Fibroblast of the conjunctiva (primary cell): ENCODE measurements around the gene RAF1.
"Not testable (repeated sequence)": the region's sequence is repeated elsewhere in the genome, so short reads cannot be mapped to it uniquely, and the experiment has no call there.

Source experiments
- DNase-seq: peaks from one replicate; pipeline ENCODE4 v3.0.0-alpha.2; 2010; ENCODE audit warnings: low read depth

RAF1 gene

DNA sequence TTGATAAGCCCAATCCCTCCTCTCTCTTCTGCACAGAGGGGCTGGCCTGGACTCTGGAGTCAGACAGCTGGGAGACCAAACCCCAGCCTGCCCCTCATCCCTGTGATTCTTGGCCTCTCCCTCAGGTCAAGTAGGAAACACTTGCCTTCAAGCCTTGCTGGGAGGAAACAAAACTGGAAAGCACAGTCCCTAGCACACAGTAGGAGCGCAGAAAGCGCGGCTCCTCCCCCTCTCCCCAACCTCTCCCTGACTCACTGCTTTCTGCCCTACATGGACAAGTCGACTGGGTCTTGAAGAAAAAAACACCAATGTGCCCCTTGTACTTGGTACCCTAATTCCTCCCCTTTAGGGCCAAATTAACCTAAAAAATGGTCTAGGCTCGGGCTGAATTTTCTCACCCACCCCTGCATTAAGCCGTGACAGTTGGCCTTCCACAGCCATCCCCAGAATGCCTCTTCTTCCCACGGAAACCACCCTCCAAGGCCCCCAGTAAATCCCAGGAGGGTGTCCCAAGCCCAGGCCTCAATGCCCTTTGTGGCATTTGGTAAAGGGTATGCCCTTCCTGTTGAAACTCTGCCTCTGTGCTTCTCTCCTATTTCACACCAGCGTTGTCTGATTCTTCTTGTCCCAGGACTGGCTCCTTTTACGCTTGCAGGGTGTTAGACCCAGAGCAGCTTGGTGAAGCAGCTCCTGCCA lies 11.3 kb upstream of the RAF1 start:
- DNase-seq = no peak

DNA sequence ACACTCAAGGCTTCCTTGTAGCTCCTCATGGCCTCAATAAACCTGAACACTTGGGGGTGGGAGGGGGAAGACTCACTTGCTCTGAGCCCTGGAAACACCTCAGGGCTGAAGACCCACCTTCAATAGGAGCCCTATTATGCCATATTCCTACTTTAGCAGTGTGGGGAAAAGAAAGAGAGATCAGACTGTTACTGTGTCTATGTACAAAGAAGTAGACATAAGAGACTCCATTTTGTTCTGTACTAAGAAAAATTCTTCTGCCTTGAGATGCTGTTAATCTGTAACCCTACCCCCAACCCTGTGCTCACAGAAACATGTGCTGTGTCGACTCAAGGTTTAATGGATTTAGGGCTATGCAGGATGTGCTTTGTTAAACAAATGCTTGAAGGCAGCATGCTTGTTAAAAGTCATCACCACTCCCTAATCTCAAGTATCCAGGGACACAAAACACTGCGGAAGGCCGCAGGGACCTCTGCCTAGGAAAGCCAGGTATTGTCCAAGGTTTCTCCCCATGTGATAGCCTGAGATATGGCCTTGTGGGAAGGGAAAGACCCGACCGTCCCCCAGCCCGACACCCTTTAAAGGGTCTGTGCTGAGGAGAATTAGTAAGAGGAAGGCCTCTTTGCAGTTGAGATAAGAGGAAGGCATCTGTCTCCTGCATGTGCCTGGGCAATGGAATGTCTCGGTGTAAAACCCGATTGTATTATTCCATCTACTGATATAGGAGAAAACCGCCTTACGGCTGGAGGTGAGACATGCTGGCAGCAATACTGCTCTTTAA lies 10.2 kb upstream of the RAF1 start:
- DNase-seq = not testable (repeated sequence)

DNA sequence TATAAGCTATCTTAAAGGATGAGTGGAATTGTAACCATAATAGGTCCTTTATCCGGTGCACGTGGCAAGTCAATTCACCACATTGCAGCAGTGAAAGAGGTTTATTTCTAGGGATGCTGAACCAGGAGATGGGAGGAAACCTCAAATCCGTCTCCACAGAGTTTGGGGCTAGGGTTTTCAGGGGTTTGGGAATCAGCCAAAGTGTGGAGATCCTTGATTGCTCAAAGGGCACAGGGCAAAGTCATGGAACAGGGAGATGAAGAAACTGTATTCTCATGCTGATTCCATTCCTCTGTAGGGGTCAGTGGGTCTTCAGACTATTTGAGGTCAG lies 7.2 kb upstream of the RAF1 start:
- DNase-seq = no peak

DNA sequence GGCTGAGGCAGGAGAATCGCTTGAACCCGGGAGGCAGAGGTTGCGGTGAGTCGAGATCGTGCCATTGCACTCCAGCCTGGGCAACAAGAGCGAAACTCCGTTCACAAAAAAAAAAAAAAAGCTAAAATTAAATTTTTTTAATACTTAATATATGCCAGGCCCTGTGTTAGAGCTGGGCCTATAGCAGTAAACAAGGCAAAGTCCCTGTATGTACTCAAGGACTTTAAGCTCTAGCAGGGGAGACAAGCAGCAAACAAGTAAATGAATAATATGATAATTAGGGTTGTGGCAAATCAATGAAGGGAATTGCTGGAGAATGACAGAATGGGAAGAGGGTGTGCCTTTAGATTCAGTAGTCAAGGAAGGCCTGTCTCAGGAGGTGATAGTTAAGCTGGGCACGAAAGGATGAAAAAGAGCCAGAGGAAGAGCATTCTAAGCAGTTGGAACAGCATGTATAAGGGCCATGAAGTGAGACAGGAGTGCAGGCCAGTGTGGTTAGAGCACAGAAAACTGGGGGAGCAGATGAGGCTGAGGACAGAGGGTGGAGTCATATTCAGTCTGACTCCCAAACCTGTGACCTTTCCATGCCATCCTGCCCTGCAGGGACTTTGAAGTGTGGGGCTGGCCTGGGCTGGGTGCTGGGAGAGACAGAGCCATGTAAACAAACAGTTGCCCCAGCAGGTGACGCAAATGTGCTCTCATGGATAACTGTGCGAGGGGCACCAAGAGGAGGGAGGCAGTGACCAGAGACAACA lies 6.6 kb upstream of the RAF1 start:
- no peak for DNase-seq

DNA sequence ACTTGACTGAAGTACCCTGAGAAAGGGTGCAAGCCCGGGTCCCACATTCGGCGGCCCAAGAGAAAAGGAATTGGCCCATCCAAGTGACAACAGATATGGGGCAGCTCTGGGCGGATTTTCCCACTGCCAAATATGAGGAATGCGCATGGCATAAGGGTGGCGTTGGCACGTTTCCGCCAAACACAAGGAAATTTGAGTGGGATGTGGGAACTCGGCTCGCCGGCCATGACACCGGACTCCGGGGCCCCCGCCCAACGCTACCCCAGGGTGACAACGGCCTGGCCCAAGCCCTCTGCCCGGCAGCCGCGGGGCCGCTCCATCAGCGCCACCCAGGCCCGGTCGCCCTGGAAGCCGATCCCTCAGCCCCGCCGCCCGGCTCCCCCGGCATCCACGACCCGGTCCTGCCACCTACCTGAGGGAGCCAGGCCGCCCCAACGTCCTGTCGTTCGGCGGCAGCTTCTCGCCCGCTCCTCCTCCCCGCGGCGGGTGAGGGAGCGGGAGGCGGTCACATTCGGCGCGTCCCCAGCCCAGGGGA lies 449 bp downstream of the RAF1 start:
- DNase-seq = no peak

DNA sequence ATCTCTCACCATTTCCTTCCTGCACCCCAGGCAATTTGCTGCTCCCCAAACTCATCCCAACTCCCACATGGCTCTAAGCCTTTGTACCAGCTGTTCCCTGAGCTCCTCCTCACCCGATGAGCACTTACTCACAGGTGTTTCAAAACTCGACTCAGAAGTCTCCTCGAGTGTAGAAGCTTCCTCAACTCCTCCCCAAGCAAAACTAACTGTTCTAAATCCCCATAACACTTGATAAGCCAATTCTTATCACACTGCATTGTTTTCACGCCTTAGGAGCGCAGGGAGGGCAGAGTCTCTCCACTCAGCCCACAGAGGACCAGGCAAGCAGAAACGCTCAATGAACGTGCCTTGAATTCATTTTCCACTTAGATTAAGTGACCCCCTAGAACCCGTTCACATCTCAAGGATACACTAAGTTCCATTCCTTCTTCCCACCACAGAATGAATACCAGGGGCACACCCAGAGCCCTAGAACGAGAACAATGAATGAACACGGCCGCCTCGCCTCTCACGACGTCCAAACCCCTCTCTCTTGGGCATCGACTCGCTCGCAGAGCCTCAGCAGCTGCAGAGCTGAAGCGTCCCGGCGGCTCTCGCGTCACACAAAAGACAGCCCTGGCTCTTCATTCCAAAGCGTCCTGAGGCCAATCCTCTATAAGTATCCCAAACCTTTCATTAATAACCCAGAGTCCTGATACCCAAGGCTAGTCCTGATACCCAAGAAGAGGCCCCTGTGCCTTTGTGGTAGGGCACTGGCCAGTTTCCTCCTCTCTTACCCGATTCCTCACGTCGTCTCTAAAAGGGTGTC lies 1.1 kb downstream of the RAF1 start:
- DNase-seq = no peak

DNA sequence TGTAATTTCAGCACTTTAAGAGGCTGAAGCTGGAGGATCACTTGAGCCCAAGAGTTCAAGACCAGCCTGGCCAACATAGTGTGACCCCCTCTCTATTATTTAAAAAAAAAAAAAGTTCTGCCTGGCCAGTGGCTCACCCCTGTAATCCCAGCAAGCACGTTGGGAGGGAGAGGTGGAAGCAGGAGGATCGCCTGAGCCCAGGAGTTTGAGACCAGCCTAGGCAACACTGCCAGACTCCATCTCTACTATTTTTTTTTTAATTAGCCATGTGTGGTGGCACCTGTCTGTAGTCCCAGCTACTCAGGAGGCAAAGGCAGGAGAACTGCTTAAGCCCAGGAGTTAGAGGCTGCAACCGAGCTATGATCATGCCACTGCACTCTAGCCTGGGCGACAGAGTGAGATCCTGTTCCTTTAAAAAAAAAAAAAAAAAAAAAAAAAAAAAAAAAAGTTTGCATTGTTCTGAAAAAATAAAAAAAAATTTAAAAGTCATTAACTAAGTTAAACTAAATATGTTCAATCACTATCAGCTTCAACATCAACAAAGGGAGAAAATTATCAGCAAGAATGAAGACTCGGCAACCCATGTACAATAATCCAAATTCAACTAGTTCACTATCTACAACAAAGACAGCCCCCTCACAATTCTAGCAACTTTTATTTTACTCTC lies 1.9 kb downstream of the RAF1 start:
- no peak for DNase-seq

DNA sequence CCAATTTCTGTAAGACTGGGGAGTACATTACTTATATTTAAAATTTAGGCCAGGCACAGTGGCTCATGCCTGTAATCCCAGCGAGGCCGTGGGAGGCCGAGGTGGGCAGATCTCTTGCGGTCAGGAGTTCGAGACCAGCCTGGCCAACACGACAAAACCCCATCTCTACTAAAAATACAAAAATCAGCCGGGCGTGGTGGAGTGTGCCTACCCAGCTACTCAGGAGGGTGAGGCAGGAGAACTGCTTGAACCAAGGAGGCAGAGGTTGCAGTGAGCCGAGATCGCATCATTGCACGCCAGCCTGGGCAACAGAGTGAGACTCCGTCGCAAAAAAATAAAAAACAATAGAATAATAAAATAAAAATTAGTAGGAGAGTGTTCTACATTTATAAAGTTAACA lies 2.5 kb downstream of the RAF1 start:
- DNase-seq = not testable (repeated sequence)

DNA sequence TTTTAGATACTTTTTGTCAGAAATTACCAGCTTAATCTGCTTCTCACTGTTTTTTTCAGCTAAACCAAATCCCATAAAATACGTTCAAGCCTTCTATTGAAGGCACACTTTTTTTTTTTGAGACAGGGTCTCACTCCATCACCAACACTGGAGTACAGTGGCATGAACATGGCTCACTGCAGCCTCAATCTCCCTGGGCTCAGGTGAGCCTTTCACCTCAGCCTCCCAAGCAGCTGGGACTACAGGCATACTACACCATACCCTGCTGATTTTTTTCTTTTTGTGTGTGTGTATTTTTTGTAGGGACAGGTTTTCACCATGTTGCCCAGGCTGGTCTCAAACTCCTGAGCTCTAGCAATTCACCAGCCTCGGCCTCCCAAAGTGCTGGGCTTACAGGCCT lies 3.7 kb downstream of the RAF1 start:
- no peak for DNase-seq

DNA sequence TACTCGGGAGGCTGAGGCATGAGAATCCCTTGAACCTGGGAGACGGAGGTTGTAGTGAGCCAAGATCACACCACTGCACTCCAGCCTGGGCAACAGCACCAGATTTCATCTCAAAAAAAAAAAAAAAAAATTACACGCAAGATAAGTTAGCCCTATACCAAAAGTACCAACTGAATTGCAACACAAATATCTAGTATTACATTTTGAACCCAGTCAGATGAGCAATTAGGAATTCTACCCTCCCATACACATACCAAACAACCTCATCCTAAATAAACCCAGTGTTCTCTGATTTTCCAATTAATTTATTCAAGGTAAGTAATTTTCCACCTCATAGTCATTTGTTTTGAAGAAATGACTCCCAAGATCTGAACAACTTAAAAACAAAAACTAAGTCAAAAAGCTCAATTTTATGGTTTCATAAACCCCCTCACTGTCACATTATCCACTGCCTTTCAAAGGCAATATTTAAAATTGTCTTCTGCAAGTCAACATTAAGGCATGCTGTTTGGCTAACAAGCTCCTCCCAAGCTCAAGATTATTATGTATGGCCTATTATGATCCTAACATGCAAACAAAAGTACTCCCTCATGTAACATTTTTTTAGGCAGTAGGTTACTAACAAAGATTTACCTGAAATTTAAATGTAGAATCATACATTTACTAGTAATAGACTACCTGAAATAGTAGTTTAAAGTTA lies 4.5 kb downstream of the RAF1 start:
- DNase-seq = no peak

DNA sequence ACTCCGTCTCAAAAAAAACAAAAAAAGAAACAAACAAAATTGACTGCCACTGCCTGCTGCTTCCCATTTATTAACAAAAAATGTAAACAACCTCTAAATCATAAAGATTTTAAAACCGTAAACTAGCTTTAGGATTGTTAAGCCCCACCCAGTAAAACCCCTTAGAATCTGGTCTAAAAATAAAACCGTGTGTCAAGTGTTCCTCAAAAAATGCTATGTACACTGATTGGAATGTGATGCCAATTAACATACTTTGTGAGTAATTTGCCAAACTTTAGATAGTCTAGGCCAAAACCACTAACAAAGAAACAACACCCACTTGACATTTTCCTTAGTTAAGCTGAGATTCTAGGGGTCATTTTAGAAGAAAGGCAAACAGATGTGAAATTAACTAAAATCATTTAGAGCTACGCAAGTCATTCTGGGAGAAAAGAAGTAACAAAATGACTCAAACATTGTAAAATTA lies 5.3 kb downstream of the RAF1 start:
- DNase-seq = peak; percentile 51

DNA sequence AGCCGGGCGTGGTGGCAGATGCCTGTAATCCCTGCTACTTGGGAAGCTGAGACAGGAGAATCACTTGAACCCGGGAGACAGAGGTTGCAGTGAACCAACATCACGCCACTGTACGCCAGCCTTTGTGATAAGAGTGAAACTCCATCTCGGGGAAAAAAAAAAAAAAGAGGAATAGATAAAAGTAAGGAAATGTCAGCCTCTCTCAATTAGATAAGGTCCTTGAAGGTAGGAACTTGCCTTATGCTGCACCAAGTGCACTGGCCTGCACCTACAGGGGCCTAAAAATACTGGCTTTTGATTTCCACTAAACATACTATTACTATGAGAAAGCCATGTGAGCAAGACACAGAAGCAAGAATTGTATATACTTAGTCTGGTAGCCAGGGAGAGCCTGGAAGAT lies 7.1 kb downstream of the RAF1 start:
- DNase-seq = no peak

DNA sequence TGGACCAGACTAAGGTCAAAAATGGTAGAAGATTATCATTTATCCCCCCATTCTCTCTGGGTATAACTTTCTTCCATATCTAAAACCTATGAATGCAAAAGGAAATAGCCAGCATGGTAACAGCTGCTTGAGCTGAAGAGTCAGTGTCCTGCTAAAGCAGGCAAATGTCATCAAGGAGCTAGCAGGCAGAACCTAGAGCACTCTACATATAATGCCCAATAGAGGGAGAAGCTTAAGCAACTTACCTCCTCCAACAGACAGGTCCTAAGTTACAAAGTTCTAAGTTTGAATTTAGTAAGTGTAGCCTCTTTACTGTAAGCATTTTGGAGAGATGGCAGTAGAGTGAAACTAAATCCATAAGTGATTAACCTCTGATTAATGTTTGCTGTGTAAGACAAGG lies 7.7 kb downstream of the RAF1 start:
- no peak for DNase-seq

DNA sequence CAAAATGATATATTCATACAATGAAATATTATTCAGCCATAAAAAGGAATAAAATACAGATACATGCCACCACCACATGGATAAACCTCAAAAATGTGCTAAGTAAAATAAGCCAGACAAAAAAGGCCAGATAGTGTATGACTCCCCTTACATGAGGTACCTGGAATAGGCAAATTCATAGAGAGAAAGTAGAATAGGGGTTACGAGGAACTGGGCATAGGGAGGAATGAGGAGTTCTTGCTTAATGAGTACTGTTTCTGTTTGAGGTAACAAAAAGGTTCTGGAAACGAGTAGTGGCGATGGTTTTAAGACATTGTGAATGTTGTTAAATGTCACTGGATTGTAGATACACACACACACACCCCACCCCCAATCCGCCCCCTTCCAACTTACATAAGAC lies 8.2 kb downstream of the RAF1 start:
- DNase-seq = no peak

DNA sequence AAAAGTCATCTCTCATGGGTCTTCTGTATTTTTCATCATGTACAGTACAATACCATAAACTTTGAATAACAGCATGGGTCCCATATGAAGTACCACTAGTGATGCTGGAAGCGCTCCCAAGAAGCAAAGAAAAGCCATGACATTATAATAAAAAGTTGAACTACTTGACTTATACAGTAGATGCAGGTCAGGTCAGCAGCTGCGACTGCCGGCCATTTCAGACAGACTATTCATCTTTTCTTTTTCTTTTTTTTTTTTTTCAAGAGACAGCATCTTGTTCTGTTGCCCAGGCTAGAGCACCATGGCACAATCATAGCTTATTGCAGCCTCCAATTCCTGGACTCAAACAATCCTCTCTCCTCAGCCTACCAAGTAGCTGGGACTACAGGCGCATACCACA lies 10.2 kb downstream of the RAF1 start:
- DNase-seq = no peak

DNA sequence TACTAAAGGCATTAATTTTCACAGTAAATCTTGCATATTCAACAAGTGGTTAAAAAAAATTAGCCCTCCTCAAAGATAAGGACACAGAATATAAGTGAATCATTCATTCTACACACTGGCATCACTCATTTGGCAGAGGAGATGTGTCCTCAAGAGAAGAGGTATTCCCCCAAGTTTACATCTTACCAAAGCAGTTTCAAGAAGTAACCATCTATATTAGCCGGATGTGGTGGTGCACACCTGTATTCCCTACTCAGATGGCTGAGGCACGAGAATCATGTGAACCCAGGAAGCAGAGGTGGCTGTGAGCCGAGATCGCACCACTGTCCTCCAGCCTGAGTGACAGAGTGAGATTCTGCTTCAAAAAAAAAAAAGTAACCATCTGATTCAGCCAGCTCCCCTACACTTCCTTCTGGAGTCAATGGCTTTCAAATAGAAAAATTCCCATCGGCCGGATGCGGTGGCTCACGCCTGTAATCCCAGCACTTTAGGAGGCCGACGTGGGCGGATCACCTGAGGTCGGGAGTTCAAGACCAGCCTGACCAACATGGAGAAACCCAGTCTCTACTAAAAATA lies 15.4 kb downstream of the RAF1 start:
- DNase-seq = no peak

DNA sequence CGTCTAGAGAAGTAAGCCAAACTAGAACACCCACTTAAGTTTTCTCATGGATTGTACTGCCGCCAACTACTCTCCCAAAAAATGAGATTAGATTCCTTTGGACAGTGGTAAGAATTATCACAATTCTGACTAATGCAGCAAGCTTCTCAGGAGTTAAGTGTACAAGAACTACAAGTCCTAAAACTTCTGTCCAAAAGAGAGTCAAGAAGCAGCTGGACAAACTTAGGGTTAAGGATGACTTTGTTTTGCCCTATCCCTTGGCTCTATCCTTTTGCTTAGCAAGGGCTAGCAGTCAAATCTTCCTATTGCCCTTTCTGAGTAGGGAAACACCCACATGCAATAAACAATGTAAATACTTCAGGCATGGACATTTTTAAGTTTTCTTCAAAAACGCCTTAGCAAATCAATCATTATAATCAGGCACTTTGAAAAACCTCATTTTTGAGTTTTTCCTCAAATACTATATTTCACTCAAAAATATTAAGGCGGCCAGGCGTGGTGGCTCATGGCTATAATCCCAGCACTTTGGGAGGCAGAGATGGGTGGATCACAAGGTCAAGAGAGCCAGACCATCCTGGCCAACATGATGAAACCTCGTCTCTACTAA lies 19.5 kb downstream of the RAF1 start:
- DNase-seq = no peak

DNA sequence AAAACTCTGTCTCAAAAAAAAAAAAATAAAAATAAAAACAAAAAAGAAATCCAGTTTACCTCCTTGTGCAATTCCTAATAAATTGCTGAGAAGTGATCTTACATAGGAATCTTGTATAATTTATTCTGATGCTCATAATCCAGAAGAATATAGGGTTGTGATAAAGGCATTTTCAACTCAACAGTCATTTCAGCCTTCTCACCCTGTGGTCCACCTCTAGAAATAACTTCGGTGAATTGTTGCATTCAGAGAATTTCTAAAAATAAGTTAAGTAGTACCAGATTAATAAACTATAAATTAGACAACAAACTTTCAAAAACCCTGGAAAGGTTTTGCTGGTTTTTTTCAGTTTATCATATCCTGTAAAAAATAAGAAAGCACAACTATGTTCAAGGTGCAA lies 20.2 kb downstream of the RAF1 start:
- no peak for DNase-seq

DNA sequence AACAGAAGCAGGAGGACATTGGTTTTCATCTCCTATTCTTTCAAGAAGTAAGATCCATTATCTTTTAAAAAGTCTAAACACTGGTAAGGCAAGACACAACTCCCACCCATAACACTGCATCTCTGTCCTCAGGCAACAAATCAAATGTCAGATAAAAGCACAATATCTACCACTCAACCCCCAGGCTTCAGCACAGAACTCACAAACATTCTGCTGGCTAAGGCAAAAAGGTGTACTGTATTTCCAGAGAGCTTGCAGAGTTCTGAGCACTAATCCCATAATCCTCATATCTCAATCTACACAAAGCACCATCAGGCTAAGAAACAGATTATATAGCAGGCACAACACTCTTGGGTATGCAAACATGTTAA lies 20.9 kb downstream of the RAF1 start:
- no peak for DNase-seq

DNA sequence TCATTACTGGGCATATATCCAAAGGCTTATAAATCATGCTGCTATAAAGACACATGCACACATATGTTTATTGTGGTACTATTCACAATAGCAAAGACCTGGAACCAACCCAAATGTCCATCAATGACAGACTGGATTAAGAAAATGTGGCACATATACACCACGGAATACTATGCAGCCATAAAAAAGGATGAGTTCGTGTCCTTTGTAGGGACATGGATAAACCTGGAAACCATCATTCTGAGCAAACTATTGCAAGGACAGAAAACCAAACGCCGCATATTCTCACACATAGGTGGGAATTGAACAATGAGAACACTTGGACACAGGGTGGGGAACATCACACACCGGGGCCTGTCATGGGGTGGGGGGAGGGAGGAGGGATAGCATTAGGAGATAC lies 23.1 kb downstream of the RAF1 start:
- DNase-seq = not testable (repeated sequence)
